PFSK-1 (cell line): ENCODE data around the gene KREMEN1.

ENCODE experiments used
- FOXP2 ChIP-seq: optimal IDR thresholded peaks from 2 replicates; pipeline ENCODE3; 2011; ENCODE audit warnings: borderline replicate concordance, control low read depth, inconsistent platforms; ENCODE audit not compliant: insufficient read depth; ENCODE audit errors: extremely low read length, extremely low read depth
- POLR2AphosphoS5 ChIP-seq: IDR thresholded peaks from 2 replicates; pipeline ENCODE4 v1.6.1; 2012; ENCODE audit warnings: low read depth, mild to moderate bottlenecking, control low read depth, low read length, moderate library complexity
- TAF1 ChIP-seq: IDR thresholded peaks from 2 replicates; pipeline ENCODE4 v1.6.1; 2012; ENCODE audit warnings: low read length, control low read depth, borderline replicate concordance; ENCODE audit not compliant: insufficient read depth

GRCh38 chr22:29198240-29198639 lies 125.4 kb downstream of the KREMEN1 start:
- TF ChIP-seq TAF1 (no peak), POLR2AphosphoS5 (no peak), FOXP2 (no peak)
